GM12874 (cell line): ENCODE results near the gene TRPC4AP.
A peak's percentile ranks its signal among the peaks of the same experiment; 100 is the strongest.

ENCODE experiments used
- CTCF ChIP-seq: IDR thresholded peaks from 2 replicates; pipeline ENCODE4 v1.5.1; 2011; ENCODE audit warnings: low read depth, mild to moderate bottlenecking, control low read depth, low read length, moderate library complexity; ENCODE audit not compliant: insufficient read depth

The TRPC4AP gene

GRCh38 chr20:35005463-35005961 lies 87.1 kb downstream of the TRPC4AP start:
- no peak for TF ChIP-seq CTCF

- TF ChIP-seq CTCF = no peak
These were observed 87.7 kb downstream of the TRPC4AP start for GRCh38 chr20:35004749-35005462.

- no peak for TF ChIP-seq CTCF
These were observed 88.4 kb downstream of the TRPC4AP start for GRCh38 chr20:35004051-35004725.

- no peak for TF ChIP-seq CTCF
These were observed 89.2 kb downstream of the TRPC4AP start for GRCh38 chr20:35003211-35004031.

GRCh38 chr20:35002426-35003210 lies 90.0 kb downstream of the TRPC4AP start:
- TF ChIP-seq CTCF = no peak

GRCh38 chr20:35001596-35002362 lies 90.8 kb downstream of the TRPC4AP start:
- 0 out of 2 replicates have a peak, but pooled peaks have one; percentile 25 for TF ChIP-seq CTCF
